Measurements from ENCODE around the gene FNDC3B. TPM values are rescaled to one million over a fixed set of nuclear protein-coding genes. Genes with fewer than 3 reads are reported as not detected.

Gene FNDC3B
- total RNA-seq, 1 donor from 2014 or later = 103 TPM

GRCh38 chr3:172135185-172135584 lies 95.8 kb downstream of the FNDC3B start:
- no peak for DNase-seq (ENCODE audit: low spot score)

GRCh38 chr3:172135820-172136219 lies 96.4 kb downstream of the FNDC3B start:
- DNase-seq (ENCODE audit: low spot score) = no peak

- no peak for DNase-seq (ENCODE audit: low spot score)
Measured at GRCh38 chr3:172136330-172136729, 97.0 kb downstream of the FNDC3B start.

- DNase-seq (ENCODE audit: low spot score) = no peak
Measured at GRCh38 chr3:172137287-172138192, 98.2 kb downstream of the FNDC3B start.

- no peak for DNase-seq (ENCODE audit: low spot score)
Measured at GRCh38 chr3:172138193-172138537, 98.8 kb downstream of the FNDC3B start.

GRCh38 chr3:172138792-172139507 lies 99.6 kb downstream of the FNDC3B start:
- DNase-seq (ENCODE audit: low spot score) = peak; percentile 55

- no peak for DNase-seq (ENCODE audit: low spot score)
Measured at GRCh38 chr3:172139528-172140276, 100.3 kb downstream of the FNDC3B start.

- DNase-seq (ENCODE audit: low spot score) = peak; percentile 84
Measured at GRCh38 chr3:172140499-172141391, 101.4 kb downstream of the FNDC3B start.

- no peak for DNase-seq (ENCODE audit: low spot score)
Measured at GRCh38 chr3:172142051-172142863, 102.9 kb downstream of the FNDC3B start.

- DNase-seq (ENCODE audit: low spot score) = no peak
Measured at GRCh38 chr3:172142864-172143451, 103.6 kb downstream of the FNDC3B start.

- no peak for DNase-seq (ENCODE audit: low spot score)
Measured at GRCh38 chr3:172143739-172144497, 104.5 kb downstream of the FNDC3B start.

- DNase-seq (ENCODE audit: low spot score) = no peak
Measured at GRCh38 chr3:172144601-172145000, 105.2 kb downstream of the FNDC3B start.

GRCh38 chr3:172145031-172145686 lies 105.8 kb downstream of the FNDC3B start:
- DNase-seq (ENCODE audit: low spot score) = no peak

- DNase-seq (ENCODE audit: low spot score) = no peak
Measured at GRCh38 chr3:172146349-172146748, 107.0 kb downstream of the FNDC3B start.

- no peak for DNase-seq (ENCODE audit: low spot score)
Measured at GRCh38 chr3:172147113-172147818, 107.9 kb downstream of the FNDC3B start.

- no peak for DNase-seq (ENCODE audit: low spot score)
Measured at GRCh38 chr3:172148241-172148640, 108.9 kb downstream of the FNDC3B start.

GRCh38 chr3:172148702-172149565 lies 109.6 kb downstream of the FNDC3B start:
- no peak for DNase-seq (ENCODE audit: low spot score)

All from mucosa of gallbladder (tissue), 1 donor.